Keratinocyte (primary cell): ENCODE measurements around the gene PTPRT. TPM values are rescaled to one million over a fixed set of nuclear protein-coding genes. Genes with fewer than 3 reads are reported as not detected.

Experiments
- DNase-seq: peaks from one replicate; pipeline ENCODE4 v3.0.0-alpha.2; 2011; ENCODE audit warnings: low read depth, missing footprints, low spot score
- FAIRE-seq: peaks from 2 replicates; lab custom pipeline; 2011; peaks lifted over from hg19 to GRCh38; lab: Jason Lieb, UNC
- H2AFZ ChIP-seq: 2 replicates; pipeline ENCODE4 v1.6.0; 2012; ENCODE audit warnings: low read length, control low read depth, inconsistent platforms; ENCODE audit not compliant: control insufficient read depth
- H3K27ac ChIP-seq: 2 replicates; pipeline ENCODE4 v1.5.1; 2011; ENCODE audit warnings: low read length; ENCODE audit not compliant: control insufficient read depth, insufficient read depth
- H3K27me3 ChIP-seq: 3 replicates; pipeline ENCODE4 v1.6.0; 2011; ENCODE audit warnings: low read length; ENCODE audit not compliant: control insufficient read depth, insufficient read depth; ENCODE audit errors: extremely low read depth
- H3K36me3 ChIP-seq, 2 experiments: 2 replicates in 1 of 2; 3 replicates in 1 of 2; pipeline ENCODE4 v1.5.1; 2011; ENCODE audit warnings: low read length in 2 of 2, mild to moderate bottlenecking in 1 of 2; ENCODE audit not compliant: control insufficient read depth in 2 of 2, insufficient read depth in 2 of 2; ENCODE audit errors: extremely low read depth in 1 of 2
- H3K4me1 ChIP-seq: 3 replicates; pipeline ENCODE4 v1.5.1; 2011; ENCODE audit warnings: low read length; ENCODE audit not compliant: control insufficient read depth, insufficient read depth; ENCODE audit errors: extremely low read depth
- H3K4me2 ChIP-seq: 3 replicates; pipeline ENCODE4 v1.6.0; 2011; ENCODE audit warnings: low read depth, low read length; ENCODE audit not compliant: control insufficient read depth, insufficient read depth; ENCODE audit errors: extremely low read depth
- H3K4me3 ChIP-seq, 3 experiments: fragments of 200-600 bp in 1 of 3; sonication (generic) in 1 of 3; 2 replicates in 2 of 3; 3 replicates in 1 of 3; pipeline ENCODE4 v1.5.1; 2011 to 2016; ENCODE audit warnings: low read length in 3 of 3, mild to moderate bottlenecking in 3 of 3, control low read depth in 2 of 3, inconsistent platforms in 1 of 3, low read depth in 1 of 3, mixed read lengths in 1 of 3, mixed run types in 1 of 3, moderate library complexity in 1 of 3; ENCODE audit not compliant: control insufficient read depth in 2 of 3, insufficient read depth in 2 of 3; ENCODE audit errors: extremely low read depth in 1 of 3
- H3K79me2 ChIP-seq: 2 replicates; pipeline ENCODE4 v1.6.0; 2012; ENCODE audit warnings: low read length; ENCODE audit not compliant: control insufficient read depth, insufficient read depth
- H3K9ac ChIP-seq: 3 replicates; pipeline ENCODE4 v1.6.0; 2011; ENCODE audit warnings: low read length; ENCODE audit not compliant: control insufficient read depth, insufficient read depth; ENCODE audit errors: extremely low read depth
- H3K9me1 ChIP-seq: 3 replicates; pipeline ENCODE4 v1.6.0; 2011; ENCODE audit warnings: low read length; ENCODE audit not compliant: control insufficient read depth, insufficient read depth; ENCODE audit errors: extremely low read depth
- H3K9me3 ChIP-seq: 2 replicates; pipeline ENCODE4 v1.5.1; 2012; ENCODE audit warnings: low read depth, low read length; ENCODE audit not compliant: control insufficient read depth
- H4K20me1 ChIP-seq: 3 replicates; pipeline ENCODE4 v1.6.0; 2011; ENCODE audit warnings: low read length; ENCODE audit not compliant: control insufficient read depth, insufficient read depth; ENCODE audit errors: extremely low read depth
- CTCF ChIP-seq, 3 experiments: IDR thresholded peaks in 1 of 3; conservative IDR thresholded peaks in 1 of 3; optimal IDR thresholded peaks in 1 of 3; 2 replicates in 2 of 3; 3 replicates in 1 of 3; pipeline versions ENCODE3 to v1.5.1; 2011; ENCODE audit warnings: low read length in 3 of 3, mild to moderate bottlenecking in 3 of 3, moderate library complexity in 2 of 3, control low read depth in 1 of 3, inconsistent platforms in 1 of 3; ENCODE audit not compliant: insufficient read depth in 2 of 3; ENCODE audit errors: extremely low read depth in 1 of 3
- EZH2 ChIP-seq: IDR thresholded peaks from one replicate; pipeline ENCODE4 v1.6.1; 2012; ENCODE audit warnings: inconsistent platforms, mild to moderate bottlenecking, low read length, moderate library complexity
- dilution Hi-C: fragments of 300-500 bp; cut with MboI; formaldehyde crosslinking; loops from one replicate; pipeline ENCODE4 v1.7.0; 2020; ENCODE audit warnings: low sequenced_read_pairs; ENCODE audit not compliant: extremely low pct_ligation_motif_present
- polyA plus RNA-seq, 5 experiments: library from polyadenylated mRNA; depleted of rRNA in 3 of 5; stranded (reverse) in 3 of 5; stranded (forward) in 1 of 5; unstranded in 1 of 5; fragments of >200 nt; gene quantifications; 1 replicate in 1 of 5; 2 replicates in 3 of 5; 3 replicates in 1 of 5; pipeline versions ENCODE4 v1.2.1 to v1.2.3, GENCODE V29; 2011 to 2012; ENCODE audit warnings: missing spikeins in 2 of 5, low read depth in 1 of 5, low replicate concordance in 1 of 5

PTPRT gene
- polyA plus RNA-seq, 1 donor (not counting 4 experiments of a cell fraction or from before 2014, with no cell fraction given): not detected

DNA sequence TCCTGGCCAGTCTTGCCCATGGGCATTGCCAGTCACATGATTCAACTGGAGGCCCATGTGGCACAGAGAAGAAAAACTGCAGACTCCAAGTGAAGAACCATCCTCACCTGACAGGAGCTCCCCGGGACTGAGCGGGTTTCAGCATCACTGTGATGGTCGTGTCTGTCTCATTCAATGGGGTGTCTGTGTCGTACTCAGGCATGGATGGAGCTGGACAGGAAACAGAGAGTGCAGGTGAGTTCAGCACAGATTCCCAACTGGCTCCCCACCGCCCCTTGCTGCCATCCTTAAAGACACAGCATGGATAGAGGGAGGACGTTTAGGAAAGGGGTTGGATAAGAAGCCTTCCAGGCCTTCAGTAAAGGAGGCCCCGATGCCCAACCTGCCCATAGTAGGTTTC is 839.2 kb downstream of the PTPRT start:
- no peaks in the 10 kb centered on the region for H3K9me1 ChIP-seq
- no peak overlapping the region for H2AFZ ChIP-seq
- dilution Hi-C loops: no loop called here
- H3K4me3 ChIP-seq: no peak overlapping the region
- no peaks in the 10 kb centered on the region for H3K36me3 ChIP-seq
- no peak overlapping the region for H3K4me2 ChIP-seq
- no peak for DNase-seq
- FAIRE-seq: no peak
- H3K27me3 ChIP-seq: no peaks in the 10 kb centered on the region
- no peak for TF ChIP-seq CTCF (optimal IDR thresholded peaks at IDR 0.05 in 1 of 3, IDR thresholded peaks at IDR 0.05 in 1 of 3, conservative IDR thresholded peaks at IDR 0.05 in 1 of 3; ENCODE audit: extremely low read depth in 1 of 3, insufficient read depth in 2 of 3, low read length in 3 of 3)
- no peak for TF ChIP-seq EZH2
- no peaks in the 10 kb centered on the region for H3K79me2 ChIP-seq
- H3K4me1 ChIP-seq: no peaks in the 10 kb centered on the region
- H3K9ac ChIP-seq: no peak overlapping the region
- H3K27ac ChIP-seq: no peak overlapping the region
- H3K9me3 ChIP-seq: no peaks in the 10 kb centered on the region
- no peaks in the 10 kb centered on the region for H4K20me1 ChIP-seq

- H3K4me2 ChIP-seq: no peak overlapping the region
- no peaks in the 10 kb centered on the region for H3K4me1 ChIP-seq
- H4K20me1 ChIP-seq: no peaks in the 10 kb centered on the region
- TF ChIP-seq CTCF (optimal IDR thresholded peaks at IDR 0.05 in 1 of 3, IDR thresholded peaks at IDR 0.05 in 1 of 3, conservative IDR thresholded peaks at IDR 0.05 in 1 of 3; ENCODE audit: extremely low read depth in 1 of 3, insufficient read depth in 2 of 3, low read length in 3 of 3) (no peak), EZH2 (no peak)
- no peak overlapping the region for H2AFZ ChIP-seq
- H3K9me3 ChIP-seq: peaks cover 2% of the 10 kb centered on the region
- FAIRE-seq: no peak
- dilution Hi-C loops: no loop called here
- no peak overlapping the region for H3K27ac ChIP-seq
- no peaks in the 10 kb centered on the region for H3K79me2 ChIP-seq
- H3K4me3 ChIP-seq: no peak overlapping the region
- H3K36me3 ChIP-seq: no peaks in the 10 kb centered on the region
- DNase-seq: no peak
- no peaks in the 10 kb centered on the region for H3K27me3 ChIP-seq
- H3K9ac ChIP-seq: no peak overlapping the region
- no peaks in the 10 kb centered on the region for H3K9me1 ChIP-seq
Observed at GRCh38 chr20:42346189-42347170, 843.2 kb downstream of the PTPRT start.
